ENCODE measurements around the gene FGR.

Gene FGR

DNA sequence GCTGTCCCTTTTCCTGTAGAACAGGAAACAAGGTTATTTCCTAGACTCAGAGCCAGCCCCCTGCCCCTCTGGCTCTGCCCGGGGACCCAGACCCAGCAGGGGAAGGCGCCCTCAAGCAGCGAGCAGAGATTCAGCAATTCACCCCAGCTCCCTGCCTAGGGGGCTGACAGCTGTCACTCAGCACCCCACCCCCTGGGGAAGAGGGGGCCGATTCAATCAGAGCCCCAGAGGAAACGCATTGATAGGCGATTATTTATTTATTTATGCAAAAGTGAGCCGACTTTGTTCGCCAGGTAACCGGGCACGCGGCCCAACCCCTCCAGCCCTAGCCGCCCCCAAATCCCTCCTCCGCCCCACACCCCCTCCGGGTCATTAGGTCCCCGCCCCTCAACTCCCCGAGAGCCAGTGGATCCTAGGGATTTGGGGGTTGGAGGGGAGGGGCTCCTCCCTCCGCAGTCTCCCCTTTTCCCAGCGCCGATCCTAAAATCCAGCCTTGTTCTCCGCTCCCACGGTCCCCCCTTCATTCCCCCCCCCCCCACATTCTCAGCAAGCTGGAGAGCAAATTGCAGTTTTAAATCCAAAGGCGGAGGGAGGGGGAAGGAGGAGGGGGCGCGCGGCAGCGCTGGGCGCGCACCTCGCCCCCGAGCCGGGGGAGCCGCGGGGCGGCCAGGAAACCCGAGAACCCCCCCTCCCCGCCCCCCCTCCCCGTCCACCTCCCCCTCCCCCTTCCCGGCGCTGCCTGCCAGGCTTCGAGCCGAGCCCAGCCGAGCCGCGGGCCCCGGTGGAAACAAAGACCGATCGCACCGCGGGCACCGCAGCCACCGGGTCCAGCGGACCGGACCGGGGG is 32.3 kb downstream of the FGR start:
- H3K4ac ChIP-seq (ENCODE audit: low read length): no peak overlapping the region
- no peak overlapping the region for H2BK120ac ChIP-seq (ENCODE audit: low read depth, low read length)
- peak overlapping the region; percentile 57 for H3K27ac ChIP-seq (replicated peaks; ENCODE audit: low read length)
- peak overlapping the region; percentile 24 for H2AFZ ChIP-seq (ENCODE audit: low read length)
- peak overlapping the region; percentile 98 for H3K9ac ChIP-seq (ENCODE audit: low read depth, low read length, poor library complexity)
- WGBS, 2 donors (ENCODE audit: extremely low coverage in 2 of 2, insufficient read length in 2 of 2, insufficient replicate concordance in 1 of 2): no CpG with 5 or more reads among the region's 54 CpGs
- no peaks in the 10 kb centered on the region for H3K9me3 ChIP-seq (replicated peaks in 1 of 2; ENCODE audit: control insufficient read depth in 2 of 2, insufficient read depth in 1 of 2, low read depth in 1 of 2, low read length in 2 of 2)
- no peak for DNase-seq (ENCODE audit: low spot score)
- H2AK5ac ChIP-seq (ENCODE audit: low read depth, low read length): peak overlapping the region; percentile 88
- H3K23ac ChIP-seq (ENCODE audit: low read depth, low read length, poor library complexity): no peak overlapping the region
- H3K79me1 ChIP-seq (ENCODE audit: low read depth, low read length): peaks cover 22% of the 10 kb centered on the region
- H4K91ac ChIP-seq (ENCODE audit: low read depth, low read length, poor library complexity): no peak overlapping the region
- no peak overlapping the region for H2BK12ac ChIP-seq (ENCODE audit: low read length)
- H3K4me3 ChIP-seq (ENCODE audit: low read length in 2 of 2): peak overlapping the region; percentile 84 to 97
- H3K14ac ChIP-seq (ENCODE audit: low read length): peak overlapping the region; percentile 58
- H3K4me1 ChIP-seq (ENCODE audit: control insufficient read depth in 2 of 2, insufficient read depth in 1 of 2, low read depth in 1 of 2, low read length in 2 of 2): peaks cover 59 to 70% of the 10 kb centered on the region in 2 donors
- H3K36me3 ChIP-seq (replicated peaks in 1 of 2; ENCODE audit: control insufficient read depth in 2 of 2, insufficient read depth in 2 of 2, low read length in 2 of 2): no peaks in the 10 kb centered on the region
- peak overlapping the region; percentile 97 for H2BK5ac ChIP-seq (ENCODE audit: low read length)
- no peaks in the 10 kb centered on the region for H3K27me3 ChIP-seq (ENCODE audit: control insufficient read depth in 3 of 3, insufficient read depth in 3 of 3, low read depth in 1 of 3, low read length in 3 of 3)
- peak overlapping the region; percentile 90 for H3K4me2 ChIP-seq (ENCODE audit: insufficient read depth, low read length, poor library complexity, severe bottlenecking)
- peak overlapping the region; percentile 78 for H2BK15ac ChIP-seq (ENCODE audit: low read length)
- peak overlapping the region; percentile 93 for H3K18ac ChIP-seq (ENCODE audit: low read length)
- no peak overlapping the region for H4K8ac ChIP-seq (ENCODE audit: low read depth, low read length)

DNA sequence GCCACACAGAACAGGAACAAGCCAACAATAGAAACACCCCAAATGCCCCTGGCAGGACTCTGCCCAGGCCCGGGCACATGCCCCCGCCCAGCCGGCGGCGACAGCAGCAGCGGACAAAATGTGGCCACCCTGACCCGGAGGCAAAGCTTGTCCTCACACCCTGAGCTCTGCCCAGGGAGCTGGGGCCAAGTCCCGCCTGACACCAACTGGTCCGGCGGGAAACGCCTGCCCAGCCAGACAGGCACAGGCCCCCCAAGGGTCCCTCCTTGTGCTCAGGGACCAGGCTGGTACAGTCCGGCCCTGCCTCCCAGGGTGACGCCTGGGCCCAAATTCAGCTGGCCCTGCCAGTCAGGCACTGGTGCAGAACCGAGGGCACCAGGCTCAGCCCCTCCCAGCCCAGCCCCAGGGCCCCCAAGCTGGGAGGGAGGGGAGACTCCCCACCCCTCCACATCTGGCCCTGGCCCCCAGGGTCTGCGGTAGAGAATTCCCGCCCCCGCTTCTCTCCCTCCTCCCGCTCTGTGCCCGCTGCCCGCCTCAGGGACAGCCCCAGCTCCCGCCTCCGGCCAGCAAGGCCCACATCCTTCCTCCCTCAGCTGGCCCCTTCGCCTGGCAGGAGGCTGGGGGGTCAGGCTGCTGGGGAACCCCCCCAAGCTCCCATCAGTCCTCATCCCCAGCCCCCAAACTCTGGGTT is 33.1 kb downstream of the FGR start:
- Histone ChIP-seq H2BK12ac (ENCODE audit: low read length) (no peak overlapping the region), H3K27ac (replicated peaks; ENCODE audit: low read length) (peak overlapping the region; percentile 50), H4K8ac (ENCODE audit: low read depth, low read length) (no peak overlapping the region), H2BK5ac (ENCODE audit: low read length) (peak overlapping the region; percentile 93), H3K23ac (ENCODE audit: low read depth, low read length, poor library complexity) (no peak overlapping the region), H3K4me2 (ENCODE audit: insufficient read depth, low read length, poor library complexity, severe bottlenecking) (peak overlapping the region; percentile 90), H3K9ac (ENCODE audit: low read depth, low read length, poor library complexity) (peak overlapping the region; percentile 68), H3K36me3 (replicated peaks in 1 of 2; ENCODE audit: control insufficient read depth in 2 of 2, insufficient read depth in 2 of 2, low read length in 2 of 2) (peaks cover 0 to 8% of the 10 kb centered on the region in 2 donors), H3K79me1 (ENCODE audit: low read depth, low read length) (peaks cover 26% of the 10 kb centered on the region), H2BK15ac (ENCODE audit: low read length) (peak overlapping the region; percentile 5), H2AK5ac (ENCODE audit: low read depth, low read length) (peak overlapping the region; percentile 88), H3K27me3 (ENCODE audit: control insufficient read depth in 3 of 3, insufficient read depth in 3 of 3, low read depth in 1 of 3, low read length in 3 of 3) (no peaks in the 10 kb centered on the region), H3K4me3 (ENCODE audit: low read length in 2 of 2) (peak overlapping the region; percentile 83 to 84), H2BK120ac (ENCODE audit: low read depth, low read length) (no peak overlapping the region), H3K18ac (ENCODE audit: low read length) (peak overlapping the region; percentile 81), H2AFZ (ENCODE audit: low read length) (no peak overlapping the region), H3K4ac (ENCODE audit: low read length) (no peak overlapping the region), H3K4me1 (ENCODE audit: control insufficient read depth in 2 of 2, insufficient read depth in 1 of 2, low read depth in 1 of 2, low read length in 2 of 2) (peaks cover 61 to 71% of the 10 kb centered on the region in 2 donors), H3K9me3 (replicated peaks in 1 of 2; ENCODE audit: control insufficient read depth in 2 of 2, insufficient read depth in 1 of 2, low read depth in 1 of 2, low read length in 2 of 2) (no peaks in the 10 kb centered on the region), H4K91ac (ENCODE audit: low read depth, low read length, poor library complexity) (no peak overlapping the region), H3K14ac (ENCODE audit: low read length) (peak overlapping the region; percentile 23)
- no peak for DNase-seq (ENCODE audit: low spot score)
- WGBS, 2 donors (ENCODE audit: extremely low coverage in 2 of 2, insufficient read length in 2 of 2, insufficient replicate concordance in 1 of 2): no CpG with 5 or more reads among the region's 23 CpGs

GRCh38 chr1:27601321-27601770 is 33.6 kb downstream of the FGR start:
- Histone ChIP-seq H2AFZ (ENCODE audit: low read length) (no peak overlapping the region), H2BK12ac (ENCODE audit: low read length) (no peak overlapping the region), H3K27ac (replicated peaks; ENCODE audit: low read length) (no peak overlapping the region), H3K27me3 (ENCODE audit: control insufficient read depth in 3 of 3, insufficient read depth in 3 of 3, low read depth in 1 of 3, low read length in 3 of 3) (no peaks in the 10 kb centered on the region), H3K36me3 (replicated peaks in 1 of 2; ENCODE audit: control insufficient read depth in 2 of 2, insufficient read depth in 2 of 2, low read length in 2 of 2) (peaks cover 0 to 13% of the 10 kb centered on the region in 2 donors), H3K4ac (ENCODE audit: low read length) (no peak overlapping the region), H3K4me1 (ENCODE audit: control insufficient read depth in 2 of 2, insufficient read depth in 1 of 2, low read depth in 1 of 2, low read length in 2 of 2) (peaks cover 61 to 72% of the 10 kb centered on the region in 2 donors), H3K79me1 (ENCODE audit: low read depth, low read length) (peaks cover 31% of the 10 kb centered on the region), H4K91ac (ENCODE audit: low read depth, low read length, poor library complexity) (no peak overlapping the region), H3K9me3 (replicated peaks in 1 of 2; ENCODE audit: control insufficient read depth in 2 of 2, insufficient read depth in 1 of 2, low read depth in 1 of 2, low read length in 2 of 2) (no peaks in the 10 kb centered on the region), H2BK15ac (ENCODE audit: low read length) (no peak overlapping the region), H3K9ac (ENCODE audit: low read depth, low read length, poor library complexity) (no peak overlapping the region), H3K4me3 (ENCODE audit: low read length in 2 of 2) (peak overlapping the region in 1 of 2 donors; percentile 84), H3K18ac (ENCODE audit: low read length) (peak overlapping the region; percentile 81), H3K14ac (ENCODE audit: low read length) (no peak overlapping the region), H2AK5ac (ENCODE audit: low read depth, low read length) (peak overlapping the region; percentile 88), H3K23ac (ENCODE audit: low read depth, low read length, poor library complexity) (no peak overlapping the region), H4K8ac (ENCODE audit: low read depth, low read length) (no peak overlapping the region), H2BK5ac (ENCODE audit: low read length) (peak overlapping the region; percentile 93), H3K4me2 (ENCODE audit: insufficient read depth, low read length, poor library complexity, severe bottlenecking) (peak overlapping the region; percentile 90), H2BK120ac (ENCODE audit: low read depth, low read length) (no peak overlapping the region)
- no peak for DNase-seq (ENCODE audit: low spot score)

Measured in neuronal stem cell (in vitro differentiated cells).